Mesendoderm (in vitro differentiated cells): ENCODE data around the gene FRMD3.
A peak's percentile ranks its signal among the peaks of the same experiment; 100 is the strongest.

Experiments used
- DNase-seq: peaks from one replicate; pipeline ENCODE4 v3.0.0; 2013
- H2AK5ac ChIP-seq: 2 replicates; pipeline ENCODE4 v1.6.1; 2013; ENCODE audit warnings: low read length, inconsistent platforms
- H2BK120ac ChIP-seq: 2 replicates; pipeline ENCODE4 v1.6.1; 2013; ENCODE audit warnings: low read depth, mild to moderate bottlenecking, low read length, moderate library complexity, mixed read lengths
- H2BK15ac ChIP-seq: replicated peaks from 2 replicates; pipeline ENCODE4 v1.6.1; 2013; ENCODE audit warnings: low read depth, mild to moderate bottlenecking, moderate library complexity
- H2BK5ac ChIP-seq: 2 replicates; pipeline ENCODE4 v1.6.1; 2013; ENCODE audit warnings: low read length, inconsistent platforms
- H3K18ac ChIP-seq: 2 replicates; pipeline ENCODE4 v1.6.1; 2013; ENCODE audit warnings: mild to moderate bottlenecking, low read length, mixed read lengths
- H3K23ac ChIP-seq: one replicate; pipeline ENCODE4 v1.6.1; 2013; ENCODE audit warnings: low read length
- H3K27ac ChIP-seq: 2 replicates; pipeline ENCODE4 v1.5.1; 2013; ENCODE audit warnings: low read depth, mild to moderate bottlenecking, inconsistent platforms, low read length, moderate library complexity
- H3K27me3 ChIP-seq: 2 replicates; pipeline ENCODE4 v1.6.1; 2013; ENCODE audit warnings: low read length, control low read depth, mild to moderate bottlenecking, inconsistent platforms; ENCODE audit not compliant: insufficient read depth, poor library complexity
- H3K36me3 ChIP-seq: 2 replicates; pipeline ENCODE4 v1.6.1; 2013; ENCODE audit warnings: low read length, inconsistent platforms; ENCODE audit not compliant: control insufficient read depth, insufficient read depth
- H3K4ac ChIP-seq: one replicate; pipeline ENCODE4 v1.6.1; 2013; ENCODE audit warnings: low read depth, mild to moderate bottlenecking, low read length, moderate library complexity
- H3K4me1 ChIP-seq: 2 replicates; pipeline ENCODE4 v1.6.1; 2013; ENCODE audit warnings: low read depth, low read length, inconsistent platforms; ENCODE audit not compliant: control insufficient read depth
- H3K4me2 ChIP-seq: 2 replicates; pipeline ENCODE4 v1.6.1; 2013; ENCODE audit warnings: low read length
- H3K4me3 ChIP-seq: 2 replicates; pipeline ENCODE4 v1.5.1; 2013; ENCODE audit warnings: mild to moderate bottlenecking, low read length
- H3K56ac ChIP-seq: one replicate; pipeline ENCODE4 v1.6.1; 2013; ENCODE audit warnings: low read length
- H3K79me1 ChIP-seq: 2 replicates; pipeline ENCODE4 v1.6.1; 2013; ENCODE audit warnings: low read length, inconsistent platforms
- H3K79me2 ChIP-seq: 2 replicates; pipeline ENCODE4 v1.6.1; 2013; ENCODE audit warnings: mild to moderate bottlenecking, low read length; ENCODE audit not compliant: control insufficient read depth, insufficient read depth
- H3K9ac ChIP-seq: 2 replicates; pipeline ENCODE4 v1.6.1; 2013; ENCODE audit warnings: low read length, inconsistent platforms
- H4K5ac ChIP-seq: one replicate; pipeline ENCODE4 v1.6.1; 2013; ENCODE audit warnings: low read length
- H4K8ac ChIP-seq: one replicate; pipeline ENCODE4 v1.6.1; 2013; ENCODE audit warnings: low read depth, mild to moderate bottlenecking, control low read depth, low read length, moderate library complexity
- WGBS: extraction: QIAGEN DNeasy Blood & Tissue Kit; methylation state at CpG from one replicate; pipeline ENCODE4 v1.1.7; 2013; ENCODE audit warnings: low lambda C conversion rate, missing lambda C conversion rate; ENCODE audit not compliant: insufficient coverage; ENCODE audit errors: extremely low coverage; 5-methylcytosine and 5-hydroxymethylcytosine counted together

Gene FRMD3

GRCh38 chr9:83403527-83404238 lies 134.5 kb downstream of the FRMD3 start:
- Histone ChIP-seq H3K23ac (no peak overlapping the region), H3K18ac (no peak overlapping the region), H3K56ac (no peak overlapping the region), H4K8ac (no peak overlapping the region), H3K79me1 (no peaks in the 10 kb centered on the region), H3K4me2 (no peak overlapping the region), H2BK5ac (no peak overlapping the region), H2BK120ac (no peak overlapping the region), H4K5ac (no peak overlapping the region), H3K4ac (no peak overlapping the region), H3K4me3 (no peak overlapping the region), H3K27ac (no peak overlapping the region), H3K27me3 (no peaks in the 10 kb centered on the region), H3K79me2 (no peaks in the 10 kb centered on the region), H2BK15ac (no peak overlapping the region), H3K36me3 (no peaks in the 10 kb centered on the region), H3K9ac (no peak overlapping the region), H3K4me1 (no peaks in the 10 kb centered on the region), H2AK5ac (no peak overlapping the region)
- DNase-seq: peak; percentile 51
- no CpG with 5 or more reads among the region's 10 CpGs for WGBS

DNA sequence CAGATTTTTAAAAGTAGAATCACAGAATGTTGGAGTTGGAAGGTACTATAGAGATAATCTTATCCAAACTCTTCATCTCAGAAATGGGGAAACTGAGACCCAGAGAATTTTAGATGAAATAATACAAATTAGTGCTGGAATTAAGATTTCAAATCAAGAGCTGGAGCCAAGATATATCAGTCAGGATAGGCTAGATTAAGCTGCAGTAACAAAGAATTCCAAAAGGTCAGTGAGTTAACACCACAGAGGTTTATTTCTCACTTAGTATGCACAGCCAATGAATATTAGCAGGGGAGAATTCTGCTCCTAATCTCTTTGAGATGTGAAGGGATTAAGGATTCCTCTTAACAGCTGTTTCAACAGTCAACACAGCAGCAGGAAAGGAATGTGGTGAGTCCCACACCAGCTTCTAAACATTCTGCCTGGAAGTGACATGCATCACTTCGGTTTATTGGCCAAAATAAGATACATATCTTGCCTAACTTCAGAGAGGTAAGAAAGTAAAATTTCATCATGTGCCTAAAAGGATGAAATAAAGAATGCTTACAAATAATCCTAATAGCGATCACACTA lies 136.8 kb downstream of the FRMD3 start:
- H3K4me1 ChIP-seq: no peaks in the 10 kb centered on the region
- H3K9ac ChIP-seq: no peak overlapping the region
- no peaks in the 10 kb centered on the region for H3K36me3 ChIP-seq
- H3K56ac ChIP-seq: no peak overlapping the region
- no peaks in the 10 kb centered on the region for H3K79me2 ChIP-seq
- H2BK5ac ChIP-seq: no peak overlapping the region
- H4K5ac ChIP-seq: no peak overlapping the region
- no peak overlapping the region for H2BK120ac ChIP-seq
- no peak overlapping the region for H3K4me2 ChIP-seq
- no CpG with 5 or more reads among the region's 2 CpGs for WGBS
- no peak overlapping the region for H3K23ac ChIP-seq
- H2BK15ac ChIP-seq: no peak overlapping the region
- H3K27ac ChIP-seq: no peak overlapping the region
- H4K8ac ChIP-seq: no peak overlapping the region
- no peaks in the 10 kb centered on the region for H3K79me1 ChIP-seq
- DNase-seq: peak; percentile 74
- no peaks in the 10 kb centered on the region for H3K27me3 ChIP-seq
- no peak overlapping the region for H3K18ac ChIP-seq
- H2AK5ac ChIP-seq: no peak overlapping the region
- H3K4ac ChIP-seq: no peak overlapping the region
- no peak overlapping the region for H3K4me3 ChIP-seq

GRCh38 chr9:83396813-83397212 lies 141.4 kb downstream of the FRMD3 start:
- Histone ChIP-seq H3K4me3 (no peak overlapping the region), H3K56ac (no peak overlapping the region), H3K4me2 (no peak overlapping the region), H3K79me2 (no peaks in the 10 kb centered on the region), H3K4ac (no peak overlapping the region), H3K36me3 (no peaks in the 10 kb centered on the region), H3K4me1 (no peaks in the 10 kb centered on the region), H3K79me1 (no peaks in the 10 kb centered on the region), H3K18ac (no peak overlapping the region), H2BK5ac (no peak overlapping the region), H2BK15ac (no peak overlapping the region), H4K5ac (no peak overlapping the region), H3K27me3 (no peaks in the 10 kb centered on the region), H2AK5ac (no peak overlapping the region), H3K23ac (no peak overlapping the region), H2BK120ac (no peak overlapping the region), H4K8ac (no peak overlapping the region), H3K27ac (no peak overlapping the region), H3K9ac (no peak overlapping the region)
- no peak for DNase-seq
- no CpG with 5 or more reads among the region's 4 CpGs for WGBS

DNA sequence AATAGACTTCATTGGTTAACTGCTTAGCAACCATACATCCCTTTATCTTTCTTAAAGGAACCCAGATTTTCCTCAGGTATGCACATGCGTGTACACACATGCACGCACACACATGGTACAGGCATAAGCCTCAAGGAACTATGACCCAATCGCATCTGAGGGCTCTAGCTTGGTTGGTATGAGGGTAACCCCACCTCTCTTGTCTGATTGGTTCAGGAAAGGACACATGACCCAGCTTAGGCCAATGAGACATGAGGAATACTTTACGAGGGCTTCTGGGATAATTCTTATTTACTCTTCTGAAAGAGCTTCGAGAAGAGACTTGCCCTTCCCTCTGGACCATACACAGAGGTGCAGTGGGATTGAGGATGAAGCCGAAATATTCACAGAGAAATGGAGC lies 141.9 kb downstream of the FRMD3 start:
- H4K8ac ChIP-seq: no peak overlapping the region
- no peaks in the 10 kb centered on the region for H3K79me2 ChIP-seq
- H3K4me1 ChIP-seq: no peaks in the 10 kb centered on the region
- no peak overlapping the region for H3K4me2 ChIP-seq
- H3K27ac ChIP-seq: no peak overlapping the region
- H2BK5ac ChIP-seq: no peak overlapping the region
- no peak overlapping the region for H3K4me3 ChIP-seq
- no peak overlapping the region for H3K18ac ChIP-seq
- no peak overlapping the region for H4K5ac ChIP-seq
- no peak for DNase-seq
- H2BK120ac ChIP-seq: no peak overlapping the region
- no peak overlapping the region for H2AK5ac ChIP-seq
- no peaks in the 10 kb centered on the region for H3K36me3 ChIP-seq
- no peak overlapping the region for H3K56ac ChIP-seq
- H3K23ac ChIP-seq: no peak overlapping the region
- H3K79me1 ChIP-seq: no peaks in the 10 kb centered on the region
- no peak overlapping the region for H3K4ac ChIP-seq
- no peak overlapping the region for H3K9ac ChIP-seq
- no peak overlapping the region for H2BK15ac ChIP-seq
- WGBS: no CpG with 5 or more reads among the region's 6 CpGs
- H3K27me3 ChIP-seq: no peaks in the 10 kb centered on the region

GRCh38 chr9:83392228-83392627 lies 146.0 kb downstream of the FRMD3 start:
- Histone ChIP-seq H3K79me2 (no peaks in the 10 kb centered on the region), H3K27me3 (no peaks in the 10 kb centered on the region), H2AK5ac (no peak overlapping the region), H4K8ac (no peak overlapping the region), H3K9ac (no peak overlapping the region), H2BK120ac (no peak overlapping the region), H3K79me1 (no peaks in the 10 kb centered on the region), H3K4me1 (no peaks in the 10 kb centered on the region), H3K4me2 (no peak overlapping the region), H3K27ac (no peak overlapping the region), H3K56ac (no peak overlapping the region), H2BK5ac (no peak overlapping the region), H3K4ac (no peak overlapping the region), H3K4me3 (no peak overlapping the region), H2BK15ac (no peak overlapping the region), H3K18ac (no peak overlapping the region), H4K5ac (no peak overlapping the region), H3K36me3 (no peaks in the 10 kb centered on the region), H3K23ac (no peak overlapping the region)
- no CpG with 5 or more reads among the region's 4 CpGs for WGBS
- no peak for DNase-seq

GRCh38 chr9:83388346-83388745 lies 149.9 kb downstream of the FRMD3 start:
- Histone ChIP-seq H3K4ac (no peak overlapping the region), H3K27ac (no peak overlapping the region), H3K27me3 (no peaks in the 10 kb centered on the region), H3K4me2 (no peak overlapping the region), H3K9ac (no peak overlapping the region), H3K18ac (no peak overlapping the region), H4K8ac (no peak overlapping the region), H4K5ac (no peak overlapping the region), H3K4me3 (no peak overlapping the region), H3K4me1 (no peaks in the 10 kb centered on the region), H3K36me3 (no peaks in the 10 kb centered on the region), H3K79me2 (no peaks in the 10 kb centered on the region), H3K56ac (no peak overlapping the region), H2BK120ac (no peak overlapping the region), H3K23ac (no peak overlapping the region), H2AK5ac (no peak overlapping the region), H3K79me1 (no peaks in the 10 kb centered on the region), H2BK5ac (no peak overlapping the region), H2BK15ac (no peak overlapping the region)
- no CpG with 5 or more reads among the region's 1 CpG for WGBS
- no peak for DNase-seq
